HepG2 (cell line): ENCODE results near the gene GUCY1B1. TPM values are rescaled to one million over a fixed set of nuclear protein-coding genes. Genes with fewer than 3 reads are reported as not detected.

Source experiments
- ARHGAP35 ChIP-seq: sonication (generic); formaldehyde crosslinking; IDR thresholded peaks from 2 replicates; pipeline ENCODE4 v1.9.0; 2022; ENCODE audit warnings: mild to moderate bottlenecking, inconsistent platforms, moderate library complexity, missing genetic modification reagents, borderline replicate concordance
- FOXA1 ChIP-seq, 2 experiments: fragments of 450-650 bp in 1 of 2; sonication (generic) in 1 of 2; formaldehyde crosslinking in 1 of 2; IDR thresholded peaks; 2 replicates each; pipeline versions ENCODE4 v1.4.0 to v1.6.1; 2016 to 2020; ENCODE audit warnings: missing genetic modification reagents in 1 of 2
- IRF2 ChIP-seq: IDR thresholded peaks from 2 replicates; pipeline ENCODE4 v1.6.1; 2018; ENCODE audit warnings: missing genetic modification reagents, missing compliant biosample characterization
- KAT8 ChIP-seq: IDR thresholded peaks from 2 replicates; pipeline ENCODE4 v1.6.1; 2016; ENCODE audit warnings: missing genetic modification reagents, missing compliant biosample characterization
- MAFF ChIP-seq: IDR thresholded peaks from 2 replicates; pipeline ENCODE4 v1.6.1; 2011; ENCODE audit warnings: low read depth, low read length, improper control_type of control experiment
- MYC ChIP-seq: sonication (generic); formaldehyde crosslinking; IDR thresholded peaks from 2 replicates; pipeline ENCODE4 v1.9.0; 2021; ENCODE audit warnings: missing genetic modification reagents, borderline replicate concordance
- NCOA1 ChIP-seq: sonication (generic); formaldehyde crosslinking; IDR thresholded peaks from 2 replicates; pipeline ENCODE4 v1.9.0; 2021; ENCODE audit warnings: missing genetic modification reagents
- SMARCC2 ChIP-seq: fragments of 450-650 bp; IDR thresholded peaks from 2 replicates; pipeline ENCODE4 v1.6.1; 2017; ENCODE audit warnings: antibody characterized with exemption, mild to moderate bottlenecking
- SP5 ChIP-seq: IDR thresholded peaks from 2 replicates; pipeline ENCODE4 v1.6.1; 2016; ENCODE audit warnings: low read depth, borderline replicate concordance
- ZNF12 ChIP-seq: sonication (generic); formaldehyde crosslinking; IDR thresholded peaks from 2 replicates; pipeline ENCODE4 v1.5.0; 2020; ENCODE audit warnings: missing genetic modification reagents
- ZNF713 ChIP-seq: sonication (generic); formaldehyde crosslinking; IDR thresholded peaks from 2 replicates; pipeline ENCODE4 v1.4.0; 2020; ENCODE audit warnings: mild to moderate bottlenecking, missing genetic modification reagents
- ZNF788 ChIP-seq: sonication (generic); formaldehyde crosslinking; IDR thresholded peaks from 2 replicates; pipeline ENCODE4 v1.5.0; 2020; ENCODE audit warnings: mild to moderate bottlenecking, missing genetic modification reagents, borderline replicate concordance
- polyA plus RNA-seq, 8 experiments: library from polyadenylated mRNA; depleted of rRNA in 3 of 8; stranded (reverse) in 7 of 8; unstranded in 1 of 8; fragments of >200 nt; fragmentation: Illumina TruSeq in 4 of 8; extraction: Trizol in 4 of 8; gene quantifications; 2 replicates each; pipeline versions ENCODE4 v1.2.1 to v1.2.3, GENCODE V29; 2011 to 2016; ENCODE audit warnings: low read depth in 4 of 8, missing spikeins in 1 of 8, mixed read lengths in 1 of 8; ENCODE audit not compliant: insufficient read depth in 1 of 8
- total RNA-seq, 5 experiments: library from RNA; depleted of rRNA; stranded (reverse); fragments of >200 nt; fragmentation: Illumina TruSeq; extraction: Trizol; gene quantifications; 2 replicates each; pipeline ENCODE4 v1.2.3, GENCODE V29; 2016; ENCODE audit warnings: low read depth in 1 of 5
- TF ChIP-seq, protein P1 (sequence below): sonication (generic); formaldehyde crosslinking; IDR thresholded peaks from 2 replicates; pipeline ENCODE4 v1.4.0; 2020; ENCODE audit warnings: missing genetic modification reagents
- TF ChIP-seq, protein P2 (sequence below): sonication (generic); formaldehyde crosslinking; IDR thresholded peaks from 2 replicates; pipeline ENCODE4 v1.8.1; 2023; ENCODE audit warnings: missing genetic modification reagents, mild to moderate bottlenecking, borderline replicate concordance
- TF ChIP-seq, protein P3 (sequence below): sonication (generic); formaldehyde crosslinking; IDR thresholded peaks from 2 replicates; pipeline ENCODE4 v1.4.0; 2020; ENCODE audit warnings: mild to moderate bottlenecking, missing genetic modification reagents, borderline replicate concordance
- TF ChIP-seq, protein P4 (sequence below): sonication (generic); formaldehyde crosslinking; IDR thresholded peaks from 2 replicates; pipeline ENCODE4 v1.4.0; 2020; ENCODE audit warnings: missing genetic modification reagents, mild to moderate bottlenecking, borderline replicate concordance
- TF ChIP-seq, protein P5 (sequence below): sonication (generic); formaldehyde crosslinking; IDR thresholded peaks from 2 replicates; pipeline ENCODE4 v1.5.1; 2020; ENCODE audit warnings: missing genetic modification reagents, mild to moderate bottlenecking, borderline replicate concordance

Gene GUCY1B1
- total and polyA plus RNA-seq, 2 of the 13 experiments (the other 11 are each of a cell fraction or from before 2014, with no cell fraction given) = not detected

DNA sequence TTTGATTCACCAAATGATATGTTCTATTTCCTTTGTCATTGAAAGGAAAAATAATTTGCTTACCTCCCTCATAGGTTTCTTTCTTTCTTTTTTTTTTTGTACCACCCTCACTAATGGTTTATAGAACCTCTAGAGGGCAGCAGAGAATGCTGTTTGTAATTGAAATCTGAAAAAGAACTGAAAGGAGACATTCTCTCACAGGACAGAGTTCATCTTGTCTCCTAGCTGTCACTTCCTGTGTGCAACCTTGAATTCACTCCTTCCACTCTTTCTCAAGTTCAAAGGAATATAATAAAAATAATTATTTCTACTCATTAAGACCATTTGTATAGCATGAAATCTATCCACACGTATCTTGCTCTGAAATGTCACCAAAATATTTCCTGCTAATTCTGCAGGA is 51.0 kb downstream of the GUCY1B1 start (continued):
- TF ChIP-seq, protein P1, sequence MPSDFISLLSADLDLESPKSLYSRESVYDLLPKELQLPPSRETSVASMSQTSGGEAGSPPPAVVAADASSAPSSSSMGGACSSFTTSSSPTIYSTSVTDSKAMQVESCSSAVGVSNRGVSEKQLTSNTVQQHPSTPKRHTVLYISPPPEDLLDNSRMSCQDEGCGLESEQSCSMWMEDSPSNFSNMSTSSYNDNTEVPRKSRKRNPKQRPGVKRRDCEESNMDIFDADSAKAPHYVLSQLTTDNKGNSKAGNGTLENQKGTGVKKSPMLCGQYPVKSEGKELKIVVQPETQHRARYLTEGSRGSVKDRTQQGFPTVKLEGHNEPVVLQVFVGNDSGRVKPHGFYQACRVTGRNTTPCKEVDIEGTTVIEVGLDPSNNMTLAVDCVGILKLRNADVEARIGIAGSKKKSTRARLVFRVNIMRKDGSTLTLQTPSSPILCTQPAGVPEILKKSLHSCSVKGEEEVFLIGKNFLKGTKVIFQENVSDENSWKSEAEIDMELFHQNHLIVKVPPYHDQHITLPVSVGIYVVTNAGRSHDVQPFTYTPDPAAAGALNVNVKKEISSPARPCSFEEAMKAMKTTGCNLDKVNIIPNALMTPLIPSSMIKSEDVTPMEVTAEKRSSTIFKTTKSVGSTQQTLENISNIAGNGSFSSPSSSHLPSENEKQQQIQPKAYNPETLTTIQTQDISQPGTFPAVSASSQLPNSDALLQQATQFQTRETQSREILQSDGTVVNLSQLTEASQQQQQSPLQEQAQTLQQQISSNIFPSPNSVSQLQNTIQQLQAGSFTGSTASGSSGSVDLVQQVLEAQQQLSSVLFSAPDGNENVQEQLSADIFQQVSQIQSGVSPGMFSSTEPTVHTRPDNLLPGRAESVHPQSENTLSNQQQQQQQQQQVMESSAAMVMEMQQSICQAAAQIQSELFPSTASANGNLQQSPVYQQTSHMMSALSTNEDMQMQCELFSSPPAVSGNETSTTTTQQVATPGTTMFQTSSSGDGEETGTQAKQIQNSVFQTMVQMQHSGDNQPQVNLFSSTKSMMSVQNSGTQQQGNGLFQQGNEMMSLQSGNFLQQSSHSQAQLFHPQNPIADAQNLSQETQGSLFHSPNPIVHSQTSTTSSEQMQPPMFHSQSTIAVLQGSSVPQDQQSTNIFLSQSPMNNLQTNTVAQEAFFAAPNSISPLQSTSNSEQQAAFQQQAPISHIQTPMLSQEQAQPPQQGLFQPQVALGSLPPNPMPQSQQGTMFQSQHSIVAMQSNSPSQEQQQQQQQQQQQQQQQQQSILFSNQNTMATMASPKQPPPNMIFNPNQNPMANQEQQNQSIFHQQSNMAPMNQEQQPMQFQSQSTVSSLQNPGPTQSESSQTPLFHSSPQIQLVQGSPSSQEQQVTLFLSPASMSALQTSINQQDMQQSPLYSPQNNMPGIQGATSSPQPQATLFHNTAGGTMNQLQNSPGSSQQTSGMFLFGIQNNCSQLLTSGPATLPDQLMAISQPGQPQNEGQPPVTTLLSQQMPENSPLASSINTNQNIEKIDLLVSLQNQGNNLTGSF (CRISPR knock-in tag) = no peak
- TF ChIP-seq KAT8 (CRISPR knock-in tag) = 0 out of 2 replicates have a peak, but pooled peaks have one; percentile 46
- TF ChIP-seq MYC (CRISPR knock-in tag) = no peak
- no peak for TF ChIP-seq SP5 (CRISPR knock-in tag)
- no peak for TF ChIP-seq NCOA1 (CRISPR knock-in tag)
- no peak for TF ChIP-seq ARHGAP35
- no peak for TF ChIP-seq ZNF713
- TF ChIP-seq, protein P2, sequence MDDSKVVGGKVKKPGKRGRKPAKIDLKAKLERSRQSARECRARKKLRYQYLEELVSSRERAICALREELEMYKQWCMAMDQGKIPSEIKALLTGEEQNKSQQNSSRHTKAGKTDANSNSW (CRISPR knock-in tag) = no peak
- TF ChIP-seq MAFF = no peak
- TF ChIP-seq ZNF12 (CRISPR knock-in tag) = no peak
- TF ChIP-seq, protein P3, sequence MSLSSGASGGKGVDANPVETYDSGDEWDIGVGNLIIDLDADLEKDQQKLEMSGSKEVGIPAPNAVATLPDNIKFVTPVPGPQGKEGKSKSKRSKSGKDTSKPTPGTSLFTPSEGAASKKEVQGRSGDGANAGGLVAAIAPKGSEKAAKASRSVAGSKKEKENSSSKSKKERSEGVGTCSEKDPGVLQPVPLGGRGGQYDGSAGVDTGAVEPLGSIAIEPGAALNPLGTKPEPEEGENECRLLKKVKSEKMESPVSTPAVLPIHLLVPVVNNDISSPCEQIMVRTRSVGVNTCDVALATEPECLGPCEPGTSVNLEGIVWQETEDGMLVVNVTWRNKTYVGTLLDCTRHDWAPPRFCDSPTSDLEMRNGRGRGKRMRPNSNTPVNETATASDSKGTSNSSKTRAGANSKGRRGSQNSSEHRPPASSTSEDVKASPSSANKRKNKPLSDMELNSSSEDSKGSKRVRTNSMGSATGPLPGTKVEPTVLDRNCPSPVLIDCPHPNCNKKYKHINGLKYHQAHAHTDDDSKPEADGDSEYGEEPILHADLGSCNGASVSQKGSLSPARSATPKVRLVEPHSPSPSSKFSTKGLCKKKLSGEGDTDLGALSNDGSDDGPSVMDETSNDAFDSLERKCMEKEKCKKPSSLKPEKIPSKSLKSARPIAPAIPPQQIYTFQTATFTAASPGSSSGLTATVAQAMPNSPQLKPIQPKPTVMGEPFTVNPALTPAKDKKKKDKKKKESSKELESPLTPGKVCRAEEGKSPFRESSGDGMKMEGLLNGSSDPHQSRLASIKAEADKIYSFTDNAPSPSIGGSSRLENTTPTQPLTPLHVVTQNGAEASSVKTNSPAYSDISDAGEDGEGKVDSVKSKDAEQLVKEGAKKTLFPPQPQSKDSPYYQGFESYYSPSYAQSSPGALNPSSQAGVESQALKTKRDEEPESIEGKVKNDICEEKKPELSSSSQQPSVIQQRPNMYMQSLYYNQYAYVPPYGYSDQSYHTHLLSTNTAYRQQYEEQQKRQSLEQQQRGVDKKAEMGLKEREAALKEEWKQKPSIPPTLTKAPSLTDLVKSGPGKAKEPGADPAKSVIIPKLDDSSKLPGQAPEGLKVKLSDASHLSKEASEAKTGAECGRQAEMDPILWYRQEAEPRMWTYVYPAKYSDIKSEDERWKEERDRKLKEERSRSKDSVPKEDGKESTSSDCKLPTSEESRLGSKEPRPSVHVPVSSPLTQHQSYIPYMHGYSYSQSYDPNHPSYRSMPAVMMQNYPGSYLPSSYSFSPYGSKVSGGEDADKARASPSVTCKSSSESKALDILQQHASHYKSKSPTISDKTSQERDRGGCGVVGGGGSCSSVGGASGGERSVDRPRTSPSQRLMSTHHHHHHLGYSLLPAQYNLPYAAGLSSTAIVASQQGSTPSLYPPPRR = no peak
- TF ChIP-seq, protein P4, sequence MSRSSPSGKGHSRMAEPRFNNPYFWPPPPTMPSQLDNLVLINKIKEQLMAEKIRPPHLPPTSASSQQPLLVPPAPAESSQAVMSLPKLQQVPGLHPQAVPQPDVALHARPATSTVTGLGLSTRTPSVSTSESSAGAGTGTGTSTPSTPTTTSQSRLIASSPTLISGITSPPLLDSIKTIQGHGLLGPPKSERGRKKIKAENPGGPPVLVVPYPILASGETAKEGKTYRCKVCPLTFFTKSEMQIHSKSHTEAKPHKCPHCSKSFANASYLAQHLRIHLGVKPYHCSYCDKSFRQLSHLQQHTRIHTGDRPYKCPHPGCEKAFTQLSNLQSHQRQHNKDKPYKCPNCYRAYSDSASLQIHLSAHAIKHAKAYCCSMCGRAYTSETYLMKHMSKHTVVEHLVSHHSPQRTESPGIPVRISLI (CRISPR knock-in tag) = peak; percentile 50; the same call in 1 of the 2 replicates
- TF ChIP-seq SMARCC2 = no peak
- TF ChIP-seq IRF2 = no peak
- no peak for TF ChIP-seq ZNF788 (CRISPR knock-in tag)
- TF ChIP-seq, protein P5, sequence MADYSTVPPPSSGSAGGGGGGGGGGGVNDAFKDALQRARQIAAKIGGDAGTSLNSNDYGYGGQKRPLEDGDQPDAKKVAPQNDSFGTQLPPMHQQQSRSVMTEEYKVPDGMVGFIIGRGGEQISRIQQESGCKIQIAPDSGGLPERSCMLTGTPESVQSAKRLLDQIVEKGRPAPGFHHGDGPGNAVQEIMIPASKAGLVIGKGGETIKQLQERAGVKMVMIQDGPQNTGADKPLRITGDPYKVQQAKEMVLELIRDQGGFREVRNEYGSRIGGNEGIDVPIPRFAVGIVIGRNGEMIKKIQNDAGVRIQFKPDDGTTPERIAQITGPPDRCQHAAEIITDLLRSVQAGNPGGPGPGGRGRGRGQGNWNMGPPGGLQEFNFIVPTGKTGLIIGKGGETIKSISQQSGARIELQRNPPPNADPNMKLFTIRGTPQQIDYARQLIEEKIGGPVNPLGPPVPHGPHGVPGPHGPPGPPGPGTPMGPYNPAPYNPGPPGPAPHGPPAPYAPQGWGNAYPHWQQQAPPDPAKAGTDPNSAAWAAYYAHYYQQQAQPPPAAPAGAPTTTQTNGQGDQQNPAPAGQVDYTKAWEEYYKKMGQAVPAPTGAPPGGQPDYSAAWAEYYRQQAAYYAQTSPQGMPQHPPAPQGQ (CRISPR knock-in tag) = no peak
- TF ChIP-seq FOXA1 (IDR thresholded peaks at IDR 0.05) = no peak
- no peak for TF ChIP-seq FOXA1 (CRISPR knock-in tag; IDR thresholded peaks at IDR 0.05)
